Measurements from ENCODE around the gene GRB10.

The GRB10 gene

DNA sequence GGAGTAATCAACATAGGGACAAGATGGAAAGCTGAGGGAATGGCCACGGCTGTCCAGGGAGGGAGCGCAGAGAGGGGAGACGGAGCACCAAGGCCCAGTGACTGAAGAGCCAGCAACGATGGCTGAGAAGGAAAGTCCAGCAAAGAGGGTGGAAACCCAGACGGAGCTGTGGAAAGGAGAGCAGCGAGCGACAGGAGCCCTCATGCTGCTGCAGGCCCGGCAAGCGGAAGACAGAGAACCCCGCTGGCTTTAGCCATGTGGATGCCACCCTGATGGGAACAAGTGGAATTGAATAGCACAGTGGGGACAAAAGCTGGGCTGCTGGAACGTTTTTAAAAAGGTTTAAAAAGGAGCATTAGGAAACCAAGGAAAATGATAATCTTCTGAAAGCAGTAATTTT lies 134.6 kb downstream of the GRB10 start:
- no peak overlapping the region for H3K27ac ChIP-seq
- TF ChIP-seq, protein P1, sequence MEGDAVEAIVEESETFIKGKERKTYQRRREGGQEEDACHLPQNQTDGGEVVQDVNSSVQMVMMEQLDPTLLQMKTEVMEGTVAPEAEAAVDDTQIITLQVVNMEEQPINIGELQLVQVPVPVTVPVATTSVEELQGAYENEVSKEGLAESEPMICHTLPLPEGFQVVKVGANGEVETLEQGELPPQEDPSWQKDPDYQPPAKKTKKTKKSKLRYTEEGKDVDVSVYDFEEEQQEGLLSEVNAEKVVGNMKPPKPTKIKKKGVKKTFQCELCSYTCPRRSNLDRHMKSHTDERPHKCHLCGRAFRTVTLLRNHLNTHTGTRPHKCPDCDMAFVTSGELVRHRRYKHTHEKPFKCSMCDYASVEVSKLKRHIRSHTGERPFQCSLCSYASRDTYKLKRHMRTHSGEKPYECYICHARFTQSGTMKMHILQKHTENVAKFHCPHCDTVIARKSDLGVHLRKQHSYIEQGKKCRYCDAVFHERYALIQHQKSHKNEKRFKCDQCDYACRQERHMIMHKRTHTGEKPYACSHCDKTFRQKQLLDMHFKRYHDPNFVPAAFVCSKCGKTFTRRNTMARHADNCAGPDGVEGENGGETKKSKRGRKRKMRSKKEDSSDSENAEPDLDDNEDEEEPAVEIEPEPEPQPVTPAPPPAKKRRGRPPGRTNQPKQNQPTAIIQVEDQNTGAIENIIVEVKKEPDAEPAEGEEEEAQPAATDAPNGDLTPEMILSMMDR (IDR thresholded peaks at IDR 0.05) = no peak
- no peak for TF ChIP-seq ZFX (IDR thresholded peaks at IDR 0.05; ENCODE audit: borderline replicate concordance)

DNA sequence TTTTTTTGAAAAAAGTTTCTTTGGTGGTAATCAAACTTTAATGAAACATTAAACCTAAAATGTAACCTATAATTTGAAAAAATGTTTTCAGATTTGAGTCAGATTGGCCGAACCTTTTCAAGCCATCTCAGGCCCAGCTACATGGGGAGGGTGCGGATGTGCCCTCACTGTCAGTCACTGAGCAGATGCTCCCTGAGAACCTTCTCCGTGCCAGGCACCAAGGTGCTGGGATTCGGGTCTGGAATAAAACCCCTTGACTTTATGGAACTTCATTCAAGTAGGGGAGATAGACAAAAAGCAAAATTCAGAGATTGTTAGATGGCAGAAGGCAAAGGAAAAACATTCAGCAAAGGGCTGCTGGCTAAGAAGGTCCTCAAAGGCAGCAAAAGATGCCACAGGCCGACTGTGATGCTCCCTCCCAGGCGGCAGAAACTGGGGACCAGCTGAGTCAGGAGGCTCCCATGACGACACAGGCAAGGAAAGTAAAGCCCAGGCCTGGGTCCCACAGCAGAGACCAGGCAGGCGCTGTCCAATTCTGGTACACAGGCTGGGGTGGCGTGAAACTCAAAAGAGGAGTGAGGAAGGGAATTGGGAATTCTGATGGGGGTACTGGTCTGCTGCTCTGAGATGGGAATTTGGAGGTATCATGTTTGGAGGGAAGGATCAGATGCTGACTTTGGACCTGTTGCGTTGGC lies 135.3 kb downstream of the GRB10 start:
- TF ChIP-seq, protein P1 (IDR thresholded peaks at IDR 0.05) = no peak
- TF ChIP-seq ZFX (IDR thresholded peaks at IDR 0.05; ENCODE audit: borderline replicate concordance) = no peak
- H3K27ac ChIP-seq = no peak overlapping the region

DNA sequence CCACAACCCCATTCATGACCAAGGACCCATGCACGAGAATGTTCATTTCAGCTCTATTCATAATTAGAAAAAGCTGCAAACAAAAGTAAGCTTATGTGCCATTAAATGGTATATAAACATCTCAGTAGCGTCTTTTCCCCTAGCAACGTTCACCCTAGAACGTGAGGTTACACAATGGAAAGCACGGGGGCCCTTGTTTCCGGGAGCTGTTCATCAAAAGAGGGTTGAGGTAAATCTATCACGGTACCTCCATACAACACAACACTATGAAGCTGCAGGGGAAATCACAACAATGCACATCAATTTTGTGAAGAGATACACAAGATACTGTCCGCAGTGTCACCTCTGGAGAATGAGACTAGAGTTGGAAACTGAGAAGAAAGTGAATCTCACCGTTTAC lies 136.6 kb downstream of the GRB10 start:
- H3K27ac ChIP-seq = no peak overlapping the region
- TF ChIP-seq ZFX (IDR thresholded peaks at IDR 0.05; ENCODE audit: borderline replicate concordance) = no peak
- TF ChIP-seq, protein P1 (IDR thresholded peaks at IDR 0.05) = no peak

DNA sequence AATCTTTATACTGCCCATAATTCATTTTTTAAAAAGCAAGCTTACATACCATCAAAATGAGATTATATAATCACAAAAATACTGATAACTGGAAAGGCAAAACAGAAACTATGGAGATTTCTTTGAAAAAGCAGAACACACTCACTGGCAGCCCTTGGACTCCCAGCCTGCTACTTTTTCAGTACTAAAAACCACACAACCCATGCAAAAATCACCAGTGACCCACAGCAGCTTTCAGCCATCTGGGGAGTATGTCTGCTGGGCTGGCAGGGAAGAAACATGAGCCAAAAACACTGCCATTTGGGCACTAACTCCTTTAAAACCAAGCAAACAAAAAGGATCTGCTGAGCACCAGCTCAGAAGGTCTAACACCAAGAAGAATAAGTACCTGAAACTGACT lies 137.5 kb downstream of the GRB10 start:
- H3K27ac ChIP-seq = no peak overlapping the region
- TF ChIP-seq, protein P1 (IDR thresholded peaks at IDR 0.05) = no peak
- TF ChIP-seq ZFX (IDR thresholded peaks at IDR 0.05; ENCODE audit: borderline replicate concordance) = no peak

DNA sequence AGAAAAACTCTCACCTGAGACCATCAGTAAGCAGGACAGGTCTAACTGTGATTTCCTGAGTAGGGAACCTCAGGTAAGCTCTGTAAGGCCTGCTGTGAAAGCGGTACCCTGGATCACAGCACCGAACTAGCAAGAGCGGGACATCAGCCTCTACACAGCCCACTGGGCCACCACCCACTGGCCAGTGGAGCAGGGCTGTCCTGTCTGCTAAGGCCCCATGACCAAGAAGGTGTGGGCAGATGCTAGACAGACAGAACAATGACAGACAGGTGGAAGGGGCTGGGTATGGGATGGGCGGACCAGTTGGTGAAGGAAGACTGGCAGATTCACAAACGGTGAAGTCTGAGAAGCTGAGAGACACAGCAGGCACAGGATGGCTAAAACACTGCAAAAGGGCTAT lies 138.1 kb downstream of the GRB10 start:
- TF ChIP-seq, protein P1 (IDR thresholded peaks at IDR 0.05) = no peak
- no peak for TF ChIP-seq ZFX (IDR thresholded peaks at IDR 0.05; ENCODE audit: borderline replicate concordance)
- H3K27ac ChIP-seq = no peak overlapping the region

DNA sequence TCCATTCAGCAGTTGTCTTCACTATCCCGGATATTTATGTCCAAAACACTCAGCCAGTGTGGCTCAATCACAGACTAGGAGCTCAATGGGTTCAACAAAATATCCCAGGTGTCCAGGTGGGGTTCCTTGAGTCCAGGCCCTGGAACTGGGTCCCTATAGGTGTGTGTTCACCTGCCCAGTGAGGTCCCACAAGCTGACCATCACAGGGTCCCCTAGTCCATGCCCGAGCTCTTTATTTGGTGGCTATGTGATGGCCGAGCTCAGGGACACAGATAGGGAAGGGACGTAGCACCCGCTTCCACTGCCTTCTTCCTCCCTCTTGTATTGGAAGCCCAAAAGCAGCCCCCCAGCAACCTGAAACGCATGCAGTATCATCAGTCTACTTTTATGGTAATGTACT lies 138.6 kb downstream of the GRB10 start:
- TF ChIP-seq ZFX (IDR thresholded peaks at IDR 0.05; ENCODE audit: borderline replicate concordance) = no peak
- TF ChIP-seq, protein P1 (IDR thresholded peaks at IDR 0.05) = no peak
- no peak overlapping the region for H3K27ac ChIP-seq

DNA sequence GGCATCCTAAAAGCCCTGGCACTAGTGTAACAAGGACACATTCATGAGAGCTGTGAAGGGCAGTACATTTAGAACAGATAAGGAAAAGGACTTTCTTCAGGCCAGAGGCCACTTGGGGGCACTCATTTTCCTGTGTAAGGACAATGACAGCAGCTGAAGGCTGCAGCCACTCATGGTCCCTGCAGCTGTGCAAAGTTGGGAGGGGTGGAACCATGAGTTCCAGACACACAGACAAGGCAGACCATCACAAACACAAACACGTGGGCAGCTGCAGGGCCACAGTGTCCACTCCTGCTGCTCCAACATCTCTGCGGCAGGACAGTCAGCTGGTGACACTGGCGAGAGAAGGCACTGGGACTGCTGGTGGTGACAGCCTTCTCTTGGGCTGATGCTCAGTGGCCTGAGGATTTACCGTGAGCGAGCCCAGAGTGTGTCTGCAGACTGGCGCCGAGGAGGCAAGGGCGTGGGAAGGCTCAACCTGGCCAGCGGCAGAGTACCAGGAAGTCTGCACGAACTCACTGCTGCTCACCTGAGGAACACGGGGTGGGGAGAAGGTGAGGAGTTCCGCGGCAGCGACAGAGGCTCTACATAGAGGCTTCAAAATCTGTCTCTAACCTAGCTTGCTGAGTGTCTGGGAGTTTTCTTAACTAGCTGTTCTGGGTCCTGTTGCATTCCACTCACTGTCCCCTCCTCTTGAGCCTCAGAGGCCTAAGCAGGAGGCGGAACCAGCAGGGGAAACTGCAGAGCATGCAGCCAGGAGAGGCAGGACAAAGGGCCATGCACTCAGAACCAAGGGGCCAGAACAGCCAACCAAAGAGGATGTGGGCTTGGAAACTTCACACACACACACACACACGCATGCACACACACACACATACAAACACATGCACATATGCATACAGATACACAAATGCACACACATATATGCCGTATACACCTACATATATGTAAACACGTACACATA lies 141.0 kb downstream of the GRB10 start:
- TF ChIP-seq, protein P1 (IDR thresholded peaks at IDR 0.05) = peak; percentile 28
- TF ChIP-seq ZFX (IDR thresholded peaks at IDR 0.05; ENCODE audit: borderline replicate concordance) = no peak
- H3K27ac ChIP-seq = no peak overlapping the region
